LNCaP clone FGC (cell line): ENCODE results near the gene SLC5A10.

Experiments used
- DNase-seq: peaks from one replicate; pipeline ENCODE4 v3.0.0-alpha.2; 2011; ENCODE audit warnings: low read depth
- H3K4me3 ChIP-seq: 2 replicates; pipeline ENCODE4 v1.5.1; 2011; ENCODE audit warnings: mild to moderate bottlenecking, low read depth, low read length, control low read depth
- TF ChIP-seq, protein P1 (sequence below): IDR thresholded peaks from 2 replicates; pipeline ENCODE4 v1.5.1; 2012; ENCODE audit warnings: mild to moderate bottlenecking; ENCODE audit not compliant: control insufficient read depth, insufficient read depth; ENCODE audit errors: extremely low read depth

Gene SLC5A10

DNA sequence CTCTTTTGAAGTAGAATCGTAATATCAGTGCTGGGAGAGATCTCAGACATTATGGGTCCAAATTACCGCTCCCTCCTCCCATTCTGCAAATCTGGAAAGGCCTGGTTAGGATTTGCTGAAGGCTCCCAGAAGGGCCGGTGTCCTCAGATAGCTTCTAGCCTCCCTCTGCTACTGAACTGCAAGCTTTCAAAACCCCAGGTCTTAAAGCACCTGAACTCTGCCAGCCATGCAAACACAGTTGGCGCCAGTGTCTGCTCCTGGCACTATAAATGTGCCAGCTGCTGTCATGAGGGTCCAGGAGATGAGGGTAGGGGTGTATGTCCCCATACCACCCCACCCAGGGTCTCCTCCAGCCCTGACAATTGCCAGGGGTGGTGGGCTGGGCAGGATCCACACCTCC lies 24.2 kb downstream of the SLC5A10 start:
- no peak for DNase-seq
- TF ChIP-seq, protein P1, sequence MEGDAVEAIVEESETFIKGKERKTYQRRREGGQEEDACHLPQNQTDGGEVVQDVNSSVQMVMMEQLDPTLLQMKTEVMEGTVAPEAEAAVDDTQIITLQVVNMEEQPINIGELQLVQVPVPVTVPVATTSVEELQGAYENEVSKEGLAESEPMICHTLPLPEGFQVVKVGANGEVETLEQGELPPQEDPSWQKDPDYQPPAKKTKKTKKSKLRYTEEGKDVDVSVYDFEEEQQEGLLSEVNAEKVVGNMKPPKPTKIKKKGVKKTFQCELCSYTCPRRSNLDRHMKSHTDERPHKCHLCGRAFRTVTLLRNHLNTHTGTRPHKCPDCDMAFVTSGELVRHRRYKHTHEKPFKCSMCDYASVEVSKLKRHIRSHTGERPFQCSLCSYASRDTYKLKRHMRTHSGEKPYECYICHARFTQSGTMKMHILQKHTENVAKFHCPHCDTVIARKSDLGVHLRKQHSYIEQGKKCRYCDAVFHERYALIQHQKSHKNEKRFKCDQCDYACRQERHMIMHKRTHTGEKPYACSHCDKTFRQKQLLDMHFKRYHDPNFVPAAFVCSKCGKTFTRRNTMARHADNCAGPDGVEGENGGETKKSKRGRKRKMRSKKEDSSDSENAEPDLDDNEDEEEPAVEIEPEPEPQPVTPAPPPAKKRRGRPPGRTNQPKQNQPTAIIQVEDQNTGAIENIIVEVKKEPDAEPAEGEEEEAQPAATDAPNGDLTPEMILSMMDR, result no peak

DNA sequence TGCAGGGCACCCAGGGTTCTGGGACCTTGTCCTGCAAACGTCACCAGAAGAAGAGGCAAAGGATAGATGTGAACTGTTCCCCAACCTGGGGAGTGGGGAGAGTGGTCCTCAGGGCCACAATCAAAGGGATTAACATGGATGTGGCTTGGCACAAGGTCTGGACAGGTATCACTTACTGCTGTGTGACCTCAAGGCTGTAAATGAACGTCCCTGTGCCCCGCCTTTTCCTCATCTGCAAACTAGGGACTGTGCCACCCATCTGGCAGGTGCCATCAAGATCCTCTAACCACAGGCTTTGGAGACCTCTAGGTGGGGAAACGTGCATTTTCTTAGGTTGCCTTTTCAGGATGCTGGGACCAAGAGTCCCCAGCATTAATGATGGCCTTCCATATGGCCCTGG lies 25.1 kb downstream of the SLC5A10 start:
- H3K4me3 ChIP-seq, result no peak overlapping the region
- TF ChIP-seq, protein P1, result no peak
- DNase-seq, result no peak

More for the DNA sequence above, 24.2 kb downstream of the SLC5A10 start:
- no peak overlapping the region for H3K4me3 ChIP-seq

GRCh38 chr17:18977646-18978045 lies 25.7 kb downstream of the SLC5A10 start:
- H3K4me3 ChIP-seq, result no peak overlapping the region
- DNase-seq, result no peak
- TF ChIP-seq, protein P1, result no peak

DNA sequence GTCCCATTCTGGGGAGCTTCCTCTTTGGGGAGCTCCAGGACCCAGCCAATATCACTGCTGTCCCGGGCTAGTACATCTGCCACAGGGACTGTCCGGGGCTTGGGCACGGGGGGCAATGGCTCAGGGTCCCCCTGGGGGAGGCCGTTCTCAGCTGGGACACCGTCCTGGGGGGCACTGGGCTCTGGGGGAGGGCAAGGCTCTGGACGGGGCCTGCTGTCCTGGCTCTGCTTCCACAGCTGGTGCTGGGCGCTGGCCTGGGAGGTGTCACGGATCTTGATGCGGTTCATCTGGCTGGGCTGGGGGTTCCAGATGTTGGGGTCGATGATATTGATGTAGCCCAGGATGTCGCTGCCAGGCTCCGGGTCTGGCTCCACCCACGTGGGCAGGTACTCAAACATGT lies 26.1 kb downstream of the SLC5A10 start:
- TF ChIP-seq, protein P1, result no peak
- no peak overlapping the region for H3K4me3 ChIP-seq
- no peak for DNase-seq

DNA sequence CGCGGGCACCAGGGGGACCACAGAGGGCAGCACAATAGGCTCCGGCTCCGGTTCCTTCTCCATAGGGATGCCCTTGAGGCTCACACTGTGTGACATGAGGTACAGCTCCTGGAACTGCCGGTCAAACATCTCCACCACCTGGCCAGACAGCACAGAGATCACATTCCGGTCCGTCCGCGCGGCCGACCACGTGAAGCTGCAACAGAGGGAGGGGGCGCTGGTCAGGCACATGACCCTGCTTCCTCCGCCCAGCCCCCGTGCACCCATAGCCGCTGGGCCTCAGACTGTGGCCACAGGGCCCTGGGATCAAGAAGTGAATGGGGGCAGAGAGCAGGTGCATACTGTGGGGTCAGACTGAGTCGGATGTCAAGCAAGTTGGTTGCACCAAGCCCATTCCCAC lies 26.7 kb downstream of the SLC5A10 start:
- TF ChIP-seq, protein P1, result no peak
- H3K4me3 ChIP-seq, result no peak overlapping the region

GRCh38 chr17:18980682-18981334 lies 28.8 kb downstream of the SLC5A10 start:
- no peak for DNase-seq
- H3K4me3 ChIP-seq, result no peak overlapping the region
- TF ChIP-seq, protein P1, result no peak

More for the DNA sequence above, 26.7 kb downstream of the SLC5A10 start:
- no peak for DNase-seq

- DNase-seq, result no peak
- no peak overlapping the region for H3K4me3 ChIP-seq
- TF ChIP-seq, protein P1, result no peak
These were observed 29.3 kb downstream of the SLC5A10 start for GRCh38 chr17:18981335-18981641.
